Peyer's patch (tissue), 4 donors: ENCODE measurements around the gene VPS8.

Source experiments
- POLR2A ChIP-seq, 2 donors: fragments of 450-650 bp; IDR thresholded peaks; one replicate each; pipeline ENCODE4 v1.5.1; 2017; ENCODE audit warnings: antibody characterized with exemption in 2 of 2, mild to moderate bottlenecking in 2 of 2, moderate library complexity in 2 of 2
- TF ChIP-seq, protein P1 (sequence below), 6 experiments: fragments of 450-650 bp in 4 of 6; fragments of 200-600 bp in 2 of 6; sonication (generic) in 1 of 6; IDR thresholded peaks; one replicate each; pipeline ENCODE4 v1.5.1; 2017 to 2019; ENCODE audit warnings: antibody characterized with exemption in 6 of 6, mild to moderate bottlenecking in 3 of 6, moderate library complexity in 1 of 6

DNA sequence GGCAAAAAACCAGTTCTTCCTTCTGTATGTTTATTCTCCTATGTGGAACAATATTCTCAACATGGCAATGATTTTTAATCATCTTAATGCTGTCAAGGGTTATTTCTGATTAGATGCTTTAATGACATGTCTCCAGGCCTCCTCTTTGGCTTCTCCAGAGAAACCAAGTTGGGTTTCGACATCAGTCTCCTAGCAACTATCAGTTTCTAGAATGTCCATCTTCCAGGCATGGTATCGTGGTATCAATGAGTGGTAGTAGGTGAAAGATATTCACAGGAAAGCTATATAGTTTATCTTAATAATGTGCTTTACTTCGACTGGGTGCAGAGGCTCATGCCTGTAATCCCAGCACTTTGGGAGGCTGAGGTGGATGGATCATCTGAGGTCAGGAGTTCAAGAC lies 212.4 kb downstream of the VPS8 start:
- TF ChIP-seq, protein P1, sequence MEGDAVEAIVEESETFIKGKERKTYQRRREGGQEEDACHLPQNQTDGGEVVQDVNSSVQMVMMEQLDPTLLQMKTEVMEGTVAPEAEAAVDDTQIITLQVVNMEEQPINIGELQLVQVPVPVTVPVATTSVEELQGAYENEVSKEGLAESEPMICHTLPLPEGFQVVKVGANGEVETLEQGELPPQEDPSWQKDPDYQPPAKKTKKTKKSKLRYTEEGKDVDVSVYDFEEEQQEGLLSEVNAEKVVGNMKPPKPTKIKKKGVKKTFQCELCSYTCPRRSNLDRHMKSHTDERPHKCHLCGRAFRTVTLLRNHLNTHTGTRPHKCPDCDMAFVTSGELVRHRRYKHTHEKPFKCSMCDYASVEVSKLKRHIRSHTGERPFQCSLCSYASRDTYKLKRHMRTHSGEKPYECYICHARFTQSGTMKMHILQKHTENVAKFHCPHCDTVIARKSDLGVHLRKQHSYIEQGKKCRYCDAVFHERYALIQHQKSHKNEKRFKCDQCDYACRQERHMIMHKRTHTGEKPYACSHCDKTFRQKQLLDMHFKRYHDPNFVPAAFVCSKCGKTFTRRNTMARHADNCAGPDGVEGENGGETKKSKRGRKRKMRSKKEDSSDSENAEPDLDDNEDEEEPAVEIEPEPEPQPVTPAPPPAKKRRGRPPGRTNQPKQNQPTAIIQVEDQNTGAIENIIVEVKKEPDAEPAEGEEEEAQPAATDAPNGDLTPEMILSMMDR (IDR thresholded peaks at IDR 0.05), result no peak
- TF ChIP-seq POLR2A (IDR thresholded peaks at IDR 0.05), result no peak
